Skeletal muscle satellite cell (primary cell): ENCODE results near the gene LGR6.
A peak's percentile ranks its signal among the peaks of the same experiment; 100 is the strongest.

Experiments used
- H3K27me3 ChIP-seq: 2 replicates; pipeline ENCODE4 v1.7.0; 2013; ENCODE audit warnings: low read length; ENCODE audit not compliant: control insufficient read depth, insufficient read depth
- H3K36me3 ChIP-seq: 2 replicates; pipeline ENCODE4 v1.7.0; 2013; ENCODE audit warnings: mild to moderate bottlenecking, control low read depth, low read length; ENCODE audit not compliant: insufficient read depth
- H3K4me1 ChIP-seq: 2 replicates; pipeline ENCODE4 v1.7.0; 2013; ENCODE audit warnings: low read length; ENCODE audit not compliant: control insufficient read depth, insufficient read depth
- H3K4me2 ChIP-seq: 2 replicates; pipeline ENCODE4 v1.7.0; 2013; ENCODE audit warnings: mild to moderate bottlenecking, low read length
- H3K4me3 ChIP-seq: 2 replicates; pipeline ENCODE4 v1.7.0; 2013; ENCODE audit warnings: low read length
- H3K9ac ChIP-seq: 2 replicates; pipeline ENCODE4 v1.7.0; 2013; ENCODE audit warnings: mild to moderate bottlenecking, low read depth, low read length, moderate library complexity
- H3K9me3 ChIP-seq: replicated peaks from 2 replicates; pipeline ENCODE4 v1.7.0; 2013; ENCODE audit warnings: mild to moderate bottlenecking, control low read depth, low read length

The LGR6 gene

GRCh38 chr1:202283379-202283844, 89.8 kb downstream of the LGR6 start:
- Histone ChIP-seq H3K4me3 (peak overlapping the region; percentile 48), H3K4me2 (peak overlapping the region; percentile 51), H3K9ac (peak overlapping the region; percentile 19), H3K4me1 (peaks cover 66% of the 10 kb centered on the region), H3K36me3 (no peaks in the 10 kb centered on the region), H3K27me3 (peaks cover 5% of the 10 kb centered on the region), H3K9me3 (no peaks in the 10 kb centered on the region)

- Histone ChIP-seq H3K4me3 (peak overlapping the region; percentile 48), H3K9me3 (no peaks in the 10 kb centered on the region), H3K4me1 (peaks cover 66% of the 10 kb centered on the region), H3K4me2 (peak overlapping the region; percentile 51), H3K9ac (peak overlapping the region; percentile 19), H3K36me3 (no peaks in the 10 kb centered on the region), H3K27me3 (peaks cover 10% of the 10 kb centered on the region)
Measured at GRCh38 chr1:202283991-202284390, 90.4 kb downstream of the LGR6 start.

- no peaks in the 10 kb centered on the region for H3K36me3 ChIP-seq
- H3K4me3 ChIP-seq, result no peak overlapping the region
Measured at GRCh38 chr1:202285908-202286307, 92.3 kb downstream of the LGR6 start.

DNA sequence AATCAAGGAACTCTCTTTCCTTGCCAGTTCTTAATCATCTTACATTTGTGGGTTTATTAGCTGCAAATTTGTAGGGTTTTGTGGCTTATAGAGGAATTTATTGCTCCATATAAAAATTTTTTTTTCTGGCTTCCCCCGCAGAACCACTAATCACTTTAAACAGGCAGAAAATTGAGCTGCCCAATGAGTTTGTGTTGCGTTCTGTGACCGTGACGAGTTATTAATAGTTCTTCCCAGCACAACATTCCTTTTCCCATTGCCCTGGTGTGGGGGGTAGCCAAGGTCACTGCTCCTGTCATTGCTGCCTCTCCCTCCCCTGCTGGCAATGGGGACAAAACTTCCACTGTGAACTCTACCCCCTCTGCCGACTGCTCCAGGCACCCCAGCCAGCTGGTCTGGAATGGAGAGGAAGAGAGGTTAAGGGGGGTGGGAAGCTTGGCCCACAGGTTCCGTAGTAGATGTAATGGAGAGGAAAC, 93.1 kb downstream of the LGR6 start:
- Histone ChIP-seq H3K4me1 (peaks cover 40% of the 10 kb centered on the region), H3K4me2 (peak overlapping the region; percentile 31), H3K9me3 (no peaks in the 10 kb centered on the region), H3K27me3 (peaks cover 15% of the 10 kb centered on the region), H3K4me3 (no peak overlapping the region), H3K36me3 (no peaks in the 10 kb centered on the region), H3K9ac (no peak overlapping the region)

More at GRCh38 chr1:202285908-202286307, 92.3 kb downstream of the LGR6 start:
- peaks cover 48% of the 10 kb centered on the region for H3K4me1 ChIP-seq
- H3K9ac ChIP-seq, result no peak overlapping the region
- H3K27me3 ChIP-seq, result peaks cover 15% of the 10 kb centered on the region
- H3K4me2 ChIP-seq, result no peak overlapping the region
- H3K9me3 ChIP-seq, result no peaks in the 10 kb centered on the region

DNA sequence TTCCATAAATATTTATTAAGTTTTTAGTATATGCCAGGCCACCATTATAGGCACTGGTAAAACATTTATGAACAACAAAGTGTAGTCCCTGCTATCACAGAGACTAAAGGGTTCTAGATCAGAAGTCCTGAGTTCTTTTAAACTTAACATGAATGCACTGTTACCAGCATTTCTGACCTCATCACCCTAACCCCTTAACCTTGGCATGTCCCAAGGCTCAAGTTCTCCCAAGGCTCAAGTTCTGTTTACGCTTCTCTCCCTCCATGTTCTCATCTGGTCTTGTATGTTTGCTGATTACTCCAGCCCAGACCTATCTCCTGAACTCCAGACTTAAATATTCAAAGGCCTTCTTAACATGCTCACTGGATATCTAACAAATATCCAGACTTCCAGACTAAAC, 93.6 kb downstream of the LGR6 start:
- Histone ChIP-seq H3K36me3 (no peaks in the 10 kb centered on the region), H3K9me3 (no peaks in the 10 kb centered on the region), H3K4me2 (no peak overlapping the region), H3K4me1 (peaks cover 39% of the 10 kb centered on the region), H3K27me3 (peaks cover 15% of the 10 kb centered on the region), H3K9ac (no peak overlapping the region), H3K4me3 (no peak overlapping the region)

DNA sequence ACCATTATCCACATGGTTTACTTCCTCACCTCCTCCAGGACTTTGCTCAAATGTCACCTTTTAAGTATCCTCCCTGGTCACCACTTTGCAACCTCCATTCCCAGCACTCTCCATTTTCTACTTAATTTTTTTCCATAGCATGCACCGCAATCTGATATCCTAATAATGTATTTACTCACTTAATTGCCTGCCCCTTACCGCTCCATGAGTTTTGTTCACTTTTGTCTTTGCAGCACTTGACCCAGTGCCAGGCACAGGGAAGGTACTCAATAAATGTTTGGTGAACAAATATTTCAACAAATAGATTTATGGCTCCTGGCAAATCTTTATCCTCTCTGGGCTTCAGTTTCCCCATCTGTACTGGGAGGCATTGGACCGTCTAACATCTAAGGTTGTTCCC, 94.6 kb downstream of the LGR6 start:
- Histone ChIP-seq H3K27me3 (peaks cover 15% of the 10 kb centered on the region), H3K4me2 (no peak overlapping the region), H3K36me3 (no peaks in the 10 kb centered on the region), H3K9ac (no peak overlapping the region), H3K4me3 (no peak overlapping the region), H3K9me3 (no peaks in the 10 kb centered on the region), H3K4me1 (peaks cover 37% of the 10 kb centered on the region)

DNA sequence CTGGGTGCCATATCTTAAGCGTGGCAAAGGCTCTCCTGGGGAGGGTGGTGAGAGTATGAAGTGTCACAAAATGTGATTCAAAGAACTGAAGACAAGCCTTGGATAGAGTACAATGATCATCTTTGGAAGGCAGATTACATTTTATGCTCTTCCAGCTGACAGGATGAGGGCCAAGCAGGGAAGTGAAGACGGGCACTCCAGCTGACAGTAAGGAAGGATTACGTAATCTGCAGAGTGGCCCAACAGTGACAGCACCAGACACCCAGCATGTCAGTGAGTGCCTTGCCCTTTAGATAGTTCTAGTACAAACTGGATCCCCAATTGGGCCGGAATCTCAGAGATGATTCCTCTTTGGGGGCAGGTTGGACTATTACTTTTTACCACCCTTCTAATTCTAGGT, 95.4 kb downstream of the LGR6 start:
- H3K27me3 ChIP-seq, result peaks cover 15% of the 10 kb centered on the region

GRCh38 chr1:202291001-202291400, 97.4 kb downstream of the LGR6 start:
- Histone ChIP-seq H3K27me3 (peaks cover 22% of the 10 kb centered on the region), H3K36me3 (no peaks in the 10 kb centered on the region), H3K9me3 (no peaks in the 10 kb centered on the region), H3K4me2 (no peak overlapping the region), H3K4me3 (no peak overlapping the region), H3K9ac (no peak overlapping the region), H3K4me1 (peaks cover 20% of the 10 kb centered on the region)

More for the DNA sequence above, 95.4 kb downstream of the LGR6 start:
- H3K4me3 ChIP-seq, result no peak overlapping the region
- no peak overlapping the region for H3K9ac ChIP-seq
- H3K4me1 ChIP-seq, result peaks cover 28% of the 10 kb centered on the region
- H3K9me3 ChIP-seq, result no peaks in the 10 kb centered on the region
- H3K36me3 ChIP-seq, result no peaks in the 10 kb centered on the region
- H3K4me2 ChIP-seq, result no peak overlapping the region

GRCh38 chr1:202291961-202292712, 98.5 kb downstream of the LGR6 start:
- Histone ChIP-seq H3K4me3 (no peak overlapping the region), H3K36me3 (no peaks in the 10 kb centered on the region), H3K27me3 (peaks cover 32% of the 10 kb centered on the region), H3K4me2 (no peak overlapping the region), H3K4me1 (peaks cover 11% of the 10 kb centered on the region), H3K9ac (no peak overlapping the region), H3K9me3 (no peaks in the 10 kb centered on the region)

- Histone ChIP-seq H3K4me1 (peaks cover 11% of the 10 kb centered on the region), H3K27me3 (peaks cover 31% of the 10 kb centered on the region), H3K36me3 (no peaks in the 10 kb centered on the region), H3K9me3 (no peaks in the 10 kb centered on the region), H3K4me2 (no peak overlapping the region), H3K9ac (no peak overlapping the region), H3K4me3 (no peak overlapping the region)
Measured at GRCh38 chr1:202292773-202293172, 99.2 kb downstream of the LGR6 start.

- Histone ChIP-seq H3K9ac (no peak overlapping the region), H3K9me3 (no peaks in the 10 kb centered on the region), H3K4me1 (peaks cover 11% of the 10 kb centered on the region), H3K27me3 (peaks cover 27% of the 10 kb centered on the region), H3K4me3 (no peak overlapping the region), H3K4me2 (no peak overlapping the region), H3K36me3 (no peaks in the 10 kb centered on the region)
Measured at GRCh38 chr1:202293569-202293968, 100.0 kb downstream of the LGR6 start.

- H3K27me3 ChIP-seq, result peaks cover 50% of the 10 kb centered on the region
- H3K9ac ChIP-seq, result no peak overlapping the region
- no peak overlapping the region for H3K4me2 ChIP-seq
- H3K4me3 ChIP-seq, result no peak overlapping the region
- no peaks in the 10 kb centered on the region for H3K9me3 ChIP-seq
- H3K4me1 ChIP-seq, result peaks cover 3% of the 10 kb centered on the region
- H3K36me3 ChIP-seq, result no peaks in the 10 kb centered on the region
Measured at GRCh38 chr1:202302166-202302565, 108.6 kb downstream of the LGR6 start.
